Measurements from ENCODE around the gene APLP2.

APLP2 gene

DNA sequence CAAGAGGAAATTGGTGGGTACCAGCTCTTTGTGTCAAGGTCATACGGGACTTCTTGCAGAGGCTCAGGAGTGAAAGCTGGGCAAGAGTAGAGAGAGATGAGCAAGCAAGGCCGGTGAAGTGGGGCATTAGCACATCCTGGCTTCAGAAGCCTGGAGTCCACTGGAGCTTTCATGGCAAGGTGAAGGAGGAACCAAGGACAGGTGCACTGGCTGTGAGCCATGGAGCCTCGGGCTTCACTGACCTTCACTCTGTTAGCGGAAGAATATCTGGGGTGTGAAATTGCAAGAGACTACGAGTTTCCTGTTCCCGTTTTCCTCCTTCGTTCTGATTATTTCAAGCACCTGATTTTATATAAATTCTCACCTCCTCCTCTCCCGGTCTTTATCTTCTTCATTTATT, 64.0 kb downstream of the APLP2 start:
- WGBS (ENCODE audit: insufficient coverage): 98% methylated on average over 7 of the region's 8 CpGs
- no peaks in the 10 kb centered on the region for H3K9me3 ChIP-seq (ENCODE audit: control extremely low read depth in 1 of 5, control insufficient read depth in 4 of 5, insufficient read depth in 2 of 5, low read depth in 1 of 5, low read length in 4 of 5)
- H3K27me3 ChIP-seq (replicated peaks in 2 of 5; ENCODE audit: control insufficient read depth in 4 of 5, insufficient read depth in 5 of 5, low read length in 4 of 5): no peaks in the 10 kb centered on the region
- ChIA-PET POLR2A (no interaction called here), CTCF (interaction anchor here (0.6 to 9.2 kb wide), 7 partner anchors 10 to 256 kb away, joined by 3 to 150 read pairs (median 14); no protein-coding TSS in a partner anchor)
- DNase-seq: no peak
- no peak overlapping the region for H3K4me3 ChIP-seq (ENCODE audit: control insufficient read depth in 1 of 7, extremely low read depth in 1 of 7, insufficient read depth in 4 of 7, low read depth in 2 of 7, low read length in 6 of 7)
- no peak overlapping the region for H3K27ac ChIP-seq (ENCODE audit: insufficient read depth in 1 of 2, low read depth in 1 of 2, low read length in 2 of 2, poor library complexity in 1 of 2, severe bottlenecking in 2 of 2)
- peaks cover 7 to 84% (median 58%) of the 10 kb centered on the region in 4 experiments for H3K36me3 ChIP-seq (ENCODE audit: control insufficient read depth in 4 of 4, insufficient read depth in 4 of 4, low read length in 3 of 4)
- H3K4me1 ChIP-seq (ENCODE audit: control extremely low read depth in 1 of 4, control insufficient read depth in 4 of 4, insufficient read depth in 4 of 4, low read length in 3 of 4): no peaks in the 10 kb centered on the region

DNA sequence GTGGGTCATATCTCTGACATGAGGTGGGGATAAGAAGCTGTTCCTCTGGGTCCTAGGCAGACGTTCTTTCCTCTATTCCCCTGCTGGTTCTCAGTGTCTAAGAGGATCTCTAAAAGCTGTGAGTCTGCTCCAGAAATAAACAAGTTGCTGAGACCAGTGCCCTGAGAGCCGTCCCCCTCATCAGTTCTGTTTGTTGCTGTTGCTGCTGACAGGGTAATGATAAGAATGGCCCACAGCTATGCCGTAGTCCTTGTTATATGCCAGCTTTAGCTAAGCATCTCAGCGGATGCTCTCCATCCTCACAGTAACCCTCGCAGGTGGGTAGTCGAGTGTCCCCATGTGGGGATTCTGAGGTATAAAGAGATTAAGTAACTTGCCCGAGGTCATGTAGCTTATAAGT, 66.4 kb downstream of the APLP2 start:
- H3K27me3 ChIP-seq (replicated peaks in 2 of 5; ENCODE audit: control insufficient read depth in 4 of 5, insufficient read depth in 5 of 5, low read length in 4 of 5): no peaks in the 10 kb centered on the region
- H3K9me3 ChIP-seq (ENCODE audit: control extremely low read depth in 1 of 5, control insufficient read depth in 4 of 5, insufficient read depth in 2 of 5, low read depth in 1 of 5, low read length in 4 of 5): no peaks in the 10 kb centered on the region
- H3K4me1 ChIP-seq (ENCODE audit: control extremely low read depth in 1 of 4, control insufficient read depth in 4 of 4, insufficient read depth in 4 of 4, low read length in 3 of 4): no peaks in the 10 kb centered on the region
- no peak overlapping the region for H3K27ac ChIP-seq (ENCODE audit: insufficient read depth in 1 of 2, low read depth in 1 of 2, low read length in 2 of 2, poor library complexity in 1 of 2, severe bottlenecking in 2 of 2)
- WGBS (ENCODE audit: insufficient coverage): 98% methylated on average over 7 of the region's 7 CpGs
- no peak overlapping the region for H3K4me3 ChIP-seq (ENCODE audit: control insufficient read depth in 1 of 7, extremely low read depth in 1 of 7, insufficient read depth in 4 of 7, low read depth in 2 of 7, low read length in 6 of 7)
- ChIA-PET POLR2A (no interaction called here), CTCF (interaction anchor here (0.8 to 9.2 kb wide), 8 partner anchors 9 to 258 kb away, joined by 3 to 130 read pairs (median 7); no protein-coding TSS in a partner anchor)
- H3K36me3 ChIP-seq (ENCODE audit: control insufficient read depth in 4 of 4, insufficient read depth in 4 of 4, low read length in 3 of 4): peaks cover 9 to 79% (median 49%) of the 10 kb centered on the region in 4 experiments
- DNase-seq: no peak

DNA sequence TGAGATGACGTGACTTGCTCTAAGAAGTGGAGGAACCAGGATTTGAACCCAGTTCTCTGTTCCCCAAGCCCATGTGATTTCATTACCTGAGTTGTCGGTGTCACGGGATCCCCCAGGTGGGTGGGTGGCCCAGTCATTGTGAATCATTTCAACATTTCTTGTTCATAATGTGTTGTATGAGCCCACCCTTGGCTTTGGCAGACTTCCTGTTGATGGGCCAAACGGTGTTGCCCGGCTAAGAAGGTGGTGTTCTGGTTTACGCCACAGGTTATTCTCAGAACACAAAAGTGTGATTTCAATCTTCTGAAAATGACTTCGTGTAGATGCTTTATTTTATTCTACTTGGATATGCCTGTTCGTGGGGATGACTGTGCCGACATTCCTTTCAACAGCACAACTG, 68.3 kb downstream of the APLP2 start:
- ChIA-PET POLR2A (no interaction called here), CTCF (interaction anchor here (9.2 kb wide), 1 partner anchor 260 kb away, joined by 130 read pairs; no protein-coding TSS in a partner anchor)
- Histone ChIP-seq H3K4me1 (ENCODE audit: control extremely low read depth in 1 of 4, control insufficient read depth in 4 of 4, insufficient read depth in 4 of 4, low read length in 3 of 4) (no peaks in the 10 kb centered on the region), H3K27ac (ENCODE audit: insufficient read depth in 1 of 2, low read depth in 1 of 2, low read length in 2 of 2, poor library complexity in 1 of 2, severe bottlenecking in 2 of 2) (no peak overlapping the region), H3K4me3 (ENCODE audit: control insufficient read depth in 1 of 7, extremely low read depth in 1 of 7, insufficient read depth in 4 of 7, low read depth in 2 of 7, low read length in 6 of 7) (no peak overlapping the region), H3K27me3 (replicated peaks in 2 of 5; ENCODE audit: control insufficient read depth in 4 of 5, insufficient read depth in 5 of 5, low read length in 4 of 5) (no peaks in the 10 kb centered on the region), H3K9me3 (ENCODE audit: control extremely low read depth in 1 of 5, control insufficient read depth in 4 of 5, insufficient read depth in 2 of 5, low read depth in 1 of 5, low read length in 4 of 5) (no peaks in the 10 kb centered on the region), H3K36me3 (ENCODE audit: control insufficient read depth in 4 of 4, insufficient read depth in 4 of 4, low read length in 3 of 4) (peaks cover 11 to 87% (median 58%) of the 10 kb centered on the region in 4 experiments)
- 91% methylated on average over 7 of the region's 9 CpGs for WGBS (ENCODE audit: insufficient coverage)
- DNase-seq: no peak

DNA sequence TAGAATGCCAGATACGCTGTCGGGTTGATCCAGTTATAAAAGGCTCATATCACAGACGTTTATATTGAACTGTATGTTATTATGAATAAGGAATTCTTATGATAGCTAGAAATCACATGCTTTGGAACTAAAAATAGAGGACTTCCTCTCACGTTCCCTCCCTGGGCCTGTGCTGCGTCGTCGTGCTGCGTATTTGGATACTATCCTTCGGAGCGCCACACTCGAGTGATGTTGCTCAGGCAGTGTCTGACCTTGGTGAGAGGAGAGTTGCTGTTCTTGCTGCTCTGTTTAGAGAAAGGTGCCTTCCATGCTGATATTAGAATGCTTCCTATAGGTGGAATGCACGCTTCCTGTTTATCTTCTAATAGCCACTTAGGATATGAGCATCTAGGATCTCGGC, 69.7 kb downstream of the APLP2 start:
- CTCF ChIA-PET: interaction anchor here (1.3 kb wide), 1 partner anchor 9 kb away, joined by 4 read pairs; no protein-coding TSS in a partner anchor
- WGBS (ENCODE audit: insufficient coverage): 98% methylated on average over 9 of the region's 13 CpGs
- DNase-seq: no peak
- peaks cover 0 to 2% (median 0%) of the 10 kb centered on the region in 4 experiments for H3K4me1 ChIP-seq (ENCODE audit: control extremely low read depth in 1 of 4, control insufficient read depth in 4 of 4, insufficient read depth in 4 of 4, low read length in 3 of 4)
- H3K27ac ChIP-seq (ENCODE audit: insufficient read depth in 1 of 2, low read depth in 1 of 2, low read length in 2 of 2, poor library complexity in 1 of 2, severe bottlenecking in 2 of 2): no peak overlapping the region
- H3K4me3 ChIP-seq (ENCODE audit: control insufficient read depth in 1 of 7, extremely low read depth in 1 of 7, insufficient read depth in 4 of 7, low read depth in 2 of 7, low read length in 6 of 7): no peak overlapping the region
- no peaks in the 10 kb centered on the region for H3K27me3 ChIP-seq (replicated peaks in 2 of 5; ENCODE audit: control insufficient read depth in 4 of 5, insufficient read depth in 5 of 5, low read length in 4 of 5)
- no peaks in the 10 kb centered on the region for H3K9me3 ChIP-seq (ENCODE audit: control extremely low read depth in 1 of 5, control insufficient read depth in 4 of 5, insufficient read depth in 2 of 5, low read depth in 1 of 5, low read length in 4 of 5)
- POLR2A ChIA-PET: interaction anchor here (0.6 kb wide), 1 partner anchor 234 kb away, joined by 3 read pairs; no protein-coding TSS in a partner anchor
- H3K36me3 ChIP-seq (ENCODE audit: control insufficient read depth in 4 of 4, insufficient read depth in 4 of 4, low read length in 3 of 4): peaks cover 17 to 87% (median 58%) of the 10 kb centered on the region in 4 experiments

DNA sequence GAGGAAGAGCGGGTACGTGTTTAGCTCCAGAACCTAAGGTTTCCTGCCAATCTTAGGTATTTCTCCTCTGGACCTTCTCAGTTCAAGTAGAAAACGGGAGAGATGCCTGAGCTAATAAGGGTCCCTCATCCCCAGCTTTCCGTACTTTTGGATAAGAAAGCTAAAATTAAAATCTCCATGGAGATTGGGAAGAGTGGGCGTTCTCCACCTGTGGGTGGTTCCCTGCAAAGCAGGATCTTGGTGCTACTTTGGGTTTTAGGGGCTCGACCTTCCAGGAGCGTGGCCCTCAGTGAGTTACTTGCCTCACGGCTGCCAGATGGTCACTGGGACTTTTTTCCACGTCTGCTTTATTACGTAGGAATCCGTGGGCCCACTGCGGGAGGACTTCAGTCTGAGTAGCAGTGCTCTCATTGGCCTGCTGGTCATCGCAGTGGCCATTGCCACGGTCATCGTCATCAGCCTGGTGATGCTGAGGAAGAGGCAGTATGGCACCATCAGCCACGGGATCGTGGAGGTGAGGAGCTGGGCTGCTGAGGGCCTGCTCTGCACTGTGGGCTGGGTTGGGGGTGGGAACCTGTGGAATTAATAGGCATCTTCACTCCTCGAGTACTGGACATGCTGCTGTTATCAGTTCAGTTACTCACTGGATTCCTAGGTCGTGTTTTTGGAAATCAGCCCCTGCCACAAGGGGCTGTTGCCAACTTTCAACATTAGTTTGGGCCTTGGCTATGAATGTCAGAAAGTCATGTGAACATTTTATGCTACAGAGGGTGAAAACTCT, 72.1 kb downstream of the APLP2 start:
- Histone ChIP-seq H3K27me3 (replicated peaks in 2 of 5; ENCODE audit: control insufficient read depth in 4 of 5, insufficient read depth in 5 of 5, low read length in 4 of 5) (no peaks in the 10 kb centered on the region), H3K4me1 (ENCODE audit: control extremely low read depth in 1 of 4, control insufficient read depth in 4 of 4, insufficient read depth in 4 of 4, low read length in 3 of 4) (peaks cover 1 to 16% (median 6%) of the 10 kb centered on the region in 4 experiments), H3K4me3 (ENCODE audit: control insufficient read depth in 1 of 7, extremely low read depth in 1 of 7, insufficient read depth in 4 of 7, low read depth in 2 of 7, low read length in 6 of 7) (no peak overlapping the region), H3K27ac (ENCODE audit: insufficient read depth in 1 of 2, low read depth in 1 of 2, low read length in 2 of 2, poor library complexity in 1 of 2, severe bottlenecking in 2 of 2) (no peak overlapping the region), H3K36me3 (ENCODE audit: control insufficient read depth in 4 of 4, insufficient read depth in 4 of 4, low read length in 3 of 4) (peaks cover 18 to 76% (median 46%) of the 10 kb centered on the region in 4 experiments), H3K9me3 (ENCODE audit: control extremely low read depth in 1 of 5, control insufficient read depth in 4 of 5, insufficient read depth in 2 of 5, low read depth in 1 of 5, low read length in 4 of 5) (no peaks in the 10 kb centered on the region)
- ChIA-PET CTCF (interaction anchor here (0.5 to 2.0 kb wide), 2 partner anchors 10 to 215 kb away, joined by 3 to 5 read pairs; no protein-coding TSS in a partner anchor), POLR2A (no interaction called here)
- 96% methylated on average over 18 of the region's 19 CpGs for WGBS (ENCODE audit: insufficient coverage)
- DNase-seq: no peak

DNA sequence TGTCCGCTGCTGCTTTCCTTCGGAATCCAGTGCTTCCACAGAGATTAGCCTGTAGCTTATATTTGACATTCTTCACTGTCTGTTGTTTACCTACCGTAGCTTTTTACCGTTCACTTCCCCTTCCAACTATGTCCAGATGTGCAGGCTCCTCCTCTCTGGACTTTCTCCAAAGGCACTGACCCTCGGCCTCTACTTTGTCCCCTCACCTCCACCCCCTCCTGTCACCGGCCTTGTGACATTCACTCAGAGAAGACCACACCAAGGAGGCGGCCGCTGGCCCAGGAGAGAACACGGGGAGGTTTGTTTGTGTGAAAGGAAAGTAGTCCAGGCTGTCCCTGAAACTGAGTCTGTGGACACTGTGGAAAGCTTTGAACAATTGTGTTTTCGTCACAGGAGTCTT, 74.4 kb downstream of the APLP2 start:
- H3K4me3 ChIP-seq (ENCODE audit: control insufficient read depth in 1 of 7, extremely low read depth in 1 of 7, insufficient read depth in 4 of 7, low read depth in 2 of 7, low read length in 6 of 7): no peak overlapping the region
- no peaks in the 10 kb centered on the region for H3K27me3 ChIP-seq (replicated peaks in 2 of 5; ENCODE audit: control insufficient read depth in 4 of 5, insufficient read depth in 5 of 5, low read length in 4 of 5)
- no peak overlapping the region for H3K27ac ChIP-seq (ENCODE audit: insufficient read depth in 1 of 2, low read depth in 1 of 2, low read length in 2 of 2, poor library complexity in 1 of 2, severe bottlenecking in 2 of 2)
- H3K4me1 ChIP-seq (ENCODE audit: control extremely low read depth in 1 of 4, control insufficient read depth in 4 of 4, insufficient read depth in 4 of 4, low read length in 3 of 4): peaks cover 3 to 26% (median 14%) of the 10 kb centered on the region in 4 experiments
- ChIA-PET CTCF (interaction anchor here (0.6 to 2.0 kb wide), 2 partner anchors 11 to 12 kb away, joined by 3 to 5 read pairs; no protein-coding TSS in a partner anchor), POLR2A (no interaction called here)
- peaks cover 17 to 62% (median 35%) of the 10 kb centered on the region in 4 experiments for H3K36me3 ChIP-seq (ENCODE audit: control insufficient read depth in 4 of 4, insufficient read depth in 4 of 4, low read length in 3 of 4)
- DNase-seq: no peak
- no peaks in the 10 kb centered on the region for H3K9me3 ChIP-seq (ENCODE audit: control extremely low read depth in 1 of 5, control insufficient read depth in 4 of 5, insufficient read depth in 2 of 5, low read depth in 1 of 5, low read length in 4 of 5)
- WGBS (ENCODE audit: insufficient coverage): 97% methylated on average over 5 of the region's 10 CpGs

DNA sequence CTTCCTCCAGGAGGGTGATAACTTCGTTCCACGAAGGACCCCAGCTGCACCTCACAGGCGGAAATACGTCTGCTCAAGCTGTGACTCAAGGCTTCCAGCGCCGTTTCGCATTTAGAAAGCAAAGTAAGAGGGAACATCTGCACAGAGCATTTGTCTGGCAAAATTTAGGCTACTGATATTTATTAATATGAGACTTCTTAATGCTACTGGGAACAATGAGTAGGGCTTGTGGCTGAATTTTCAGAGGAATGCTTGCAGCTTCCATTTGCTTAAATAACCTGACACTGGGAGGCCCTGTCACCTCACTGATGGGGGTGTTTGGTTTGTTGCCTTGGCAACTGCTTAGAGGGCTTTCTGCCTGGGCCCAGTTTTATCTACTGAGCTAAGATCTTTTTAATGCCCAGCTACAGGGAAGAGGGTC, 75.2 kb downstream of the APLP2 start:
- ChIA-PET CTCF (interaction anchor here (1.2 to 3.3 kb wide), 3 partner anchors 10 to 215 kb away, joined by 3 to 14 read pairs (median 4); no protein-coding TSS in a partner anchor), POLR2A (no interaction called here)
- H3K27me3 ChIP-seq (replicated peaks in 2 of 5; ENCODE audit: control insufficient read depth in 4 of 5, insufficient read depth in 5 of 5, low read length in 4 of 5): no peaks in the 10 kb centered on the region
- H3K36me3 ChIP-seq (ENCODE audit: control insufficient read depth in 4 of 4, insufficient read depth in 4 of 4, low read length in 3 of 4): peaks cover 13 to 55% (median 32%) of the 10 kb centered on the region in 4 experiments
- 100% methylated on average over 2 of the region's 7 CpGs for WGBS (ENCODE audit: insufficient coverage)
- H3K27ac ChIP-seq (ENCODE audit: insufficient read depth in 1 of 2, low read depth in 1 of 2, low read length in 2 of 2, poor library complexity in 1 of 2, severe bottlenecking in 2 of 2): no peak overlapping the region
- H3K4me3 ChIP-seq (ENCODE audit: control insufficient read depth in 1 of 7, extremely low read depth in 1 of 7, insufficient read depth in 4 of 7, low read depth in 2 of 7, low read length in 6 of 7): no peak overlapping the region
- peaks cover 3 to 26% (median 14%) of the 10 kb centered on the region in 4 experiments for H3K4me1 ChIP-seq (ENCODE audit: control extremely low read depth in 1 of 4, control insufficient read depth in 4 of 4, insufficient read depth in 4 of 4, low read length in 3 of 4)
- peak in 1 of 3 donors; percentile 24 for DNase-seq
- no peaks in the 10 kb centered on the region for H3K9me3 ChIP-seq (ENCODE audit: control extremely low read depth in 1 of 5, control insufficient read depth in 4 of 5, insufficient read depth in 2 of 5, low read depth in 1 of 5, low read length in 4 of 5)
